Measurements from ENCODE around the gene SHTN1. TPM values are rescaled to one million over a fixed set of nuclear protein-coding genes. Genes with fewer than 3 reads are reported as not detected.

SHTN1 gene
- 29.7 and 36.5 TPM in 2 replicates for total RNA-seq
- 4.0 and 4.8 TPM in 2 replicates for polyA plus RNA-seq
- 8.1 and 8.6 TPM in 2 replicates for polyA plus RNA-seq (2011; cell fraction: cytosol; rRNA removed)
- polyA plus RNA-seq (2011; cell fraction: nucleus; rRNA removed), result 42.9 and 55.6 TPM in 2 replicates
- 21.6 and 23.8 TPM in 2 replicates for polyA plus RNA-seq (2012)
- polyA minus RNA-seq, result 4.6 and 9.7 TPM in 2 replicates
- polyA minus RNA-seq (2011; cell fraction: cytosol; rRNA and poly(A)+ RNA removed), result 6.1 TPM
- polyA minus RNA-seq (2011; cell fraction: nucleus; rRNA and poly(A)+ RNA removed), result 21.6 and 28.3 TPM in 2 replicates
- Bru-seq, nascent RNA, result percentile 71 among the genes with signal in this experiment
- percentile 73 among the genes with signal in this experiment for BruChase-seq, experiment 1, labeled RNA remaining after a 6-hour chase
- BruChase-seq, experiment 2, labeled RNA remaining after a 2-hour chase, result percentile 76 among the genes with signal in this experiment
- long read RNA-seq, full-length matches to known transcripts, result 14 of 25 reads
- long read RNA-seq, partial matches to known transcripts, result 1 of 25 reads
- long read RNA-seq, other reads (novel, unspliced or antisense), result 10 of 25 reads

- H4K20me1 ChIP-seq (replicated peaks; ENCODE audit: control insufficient read depth, extremely low read depth, insufficient read depth, low read length), result no peaks in the 10 kb centered on the region
- intact Hi-C loops (cut with micrococcal nuclease), result loop anchor here (1.0 to 10.0 kb wide), 4 partner anchors 117 to 370 kb away; partner anchors contain the start of genes ENO4 and PDZD8
- peak within 1 kb of the TSS; percentile 78 to 96 (median 82) for H3K4me3 ChIP-seq (replicated peaks in 1 of 3; ENCODE audit: insufficient read depth in 1 of 3, low read depth in 1 of 3, low read length in 3 of 3)
- no peaks in the 10 kb centered on the region for H3K36me3 ChIP-seq (ENCODE audit: control insufficient read depth in 2 of 2, extremely low read depth in 1 of 2, insufficient read depth in 2 of 2, low read length in 2 of 2)
- H3K27me3 ChIP-seq (ENCODE audit: control insufficient read depth in 2 of 2, insufficient read depth in 2 of 2, low read length in 2 of 2), result no peaks in the 10 kb centered on the region
- dilution Hi-C loops (cut with MboI; ENCODE audit: extremely low pct_ligation_motif_present, low sequenced_read_pairs), result no loop called here
- TF ChIP-seq MYC (IDR thresholded peaks at IDR 0.05; ENCODE audit: low read depth, low read length), result no peak
- no peak for TF ChIP-seq EZH2 (IDR thresholded peaks at IDR 0.05; ENCODE audit: borderline replicate concordance, low read depth, low read length, severe bottlenecking)
- peak; percentile 42 for TF ChIP-seq POLR2AphosphoS5 (IDR thresholded peaks at IDR 0.05; ENCODE audit: insufficient read depth, low read depth, low read length)
- no peak for TF ChIP-seq MAX (IDR thresholded peaks at IDR 0.05; ENCODE audit: insufficient read depth, insufficient read length)
- H2AFZ ChIP-seq (ENCODE audit: low read depth, low read length), result peak within 1 kb of the TSS; percentile 95
- peaks cover 13% of the 10 kb centered on the region for H3K4me1 ChIP-seq (ENCODE audit: control insufficient read depth, extremely low read depth, insufficient read depth, low read length)
- peak within 1 kb of the TSS; percentile 94 for H3K9ac ChIP-seq (replicated peaks; ENCODE audit: extremely low read depth, insufficient read depth, low read length)
- no peaks in the 10 kb centered on the region for H3K9me1 ChIP-seq (replicated peaks; ENCODE audit: control insufficient read depth, extremely low read depth, insufficient read depth, low read length)
- FAIRE-seq (peak; percentile 43), DNase-seq (ENCODE audit: low read depth, low spot score) (no peak)
- BruUV-seq (replicated peaks), result no TSS peak
- POLR2A ChIA-PET, result interaction anchor here (0.8 to 1.4 kb wide), 2 partner anchors 30 to 58 kb away, joined by 3 read pairs; no protein-coding TSS in a partner anchor
- H3K27ac ChIP-seq (ENCODE audit: insufficient read depth, low read depth, low read length), result peak within 1 kb of the TSS; percentile 77
- H3K9me3 ChIP-seq (replicated peaks; ENCODE audit: control insufficient read depth, insufficient read depth, low read length), result no peaks in the 10 kb centered on the region
- CTCF ChIA-PET, result interaction anchor here (0.9 to 2.3 kb wide), 9 partner anchors 9 to 170 kb away, joined by 3 to 14 read pairs (median 6); no protein-coding TSS in a partner anchor
- H3K4me2 ChIP-seq (ENCODE audit: insufficient read depth, low read length), result peak within 1 kb of the TSS; percentile 73
- peaks cover 39% of the 10 kb centered on the region for H3K79me2 ChIP-seq (ENCODE audit: control insufficient read depth, insufficient read depth, low read length)
Measured at GRCh38 chr10:117005026-117005526, at the start of gene SHTN1. TSS of gene SHTN1 (minus strand) at chr10:117005187. CDS start at chr10:117005079, 108 bp downstream.

GRCh38 chr10:117053482-117053881 lies 48.5 kb upstream of the SHTN1 start:
- Histone ChIP-seq H3K4me2 (ENCODE audit: insufficient read depth, low read length) (no peak overlapping the region), H3K9me1 (replicated peaks; ENCODE audit: control insufficient read depth, extremely low read depth, insufficient read depth, low read length) (no peaks in the 10 kb centered on the region), H3K4me3 (replicated peaks in 1 of 3; ENCODE audit: insufficient read depth in 1 of 3, low read depth in 1 of 3, low read length in 3 of 3) (no peak overlapping the region), H3K36me3 (ENCODE audit: control insufficient read depth in 2 of 2, extremely low read depth in 1 of 2, insufficient read depth in 2 of 2, low read length in 2 of 2) (no peaks in the 10 kb centered on the region), H3K27me3 (ENCODE audit: control insufficient read depth in 2 of 2, insufficient read depth in 2 of 2, low read length in 2 of 2) (peaks cover 0 to 1% of the 10 kb centered on the region in 2 experiments), H3K79me2 (ENCODE audit: control insufficient read depth, insufficient read depth, low read length) (no peaks in the 10 kb centered on the region), H3K4me1 (ENCODE audit: control insufficient read depth, extremely low read depth, insufficient read depth, low read length) (no peaks in the 10 kb centered on the region), H3K9me3 (replicated peaks; ENCODE audit: control insufficient read depth, insufficient read depth, low read length) (no peaks in the 10 kb centered on the region), H4K20me1 (replicated peaks; ENCODE audit: control insufficient read depth, extremely low read depth, insufficient read depth, low read length) (no peaks in the 10 kb centered on the region), H3K9ac (replicated peaks; ENCODE audit: extremely low read depth, insufficient read depth, low read length) (no peak overlapping the region), H3K27ac (ENCODE audit: insufficient read depth, low read depth, low read length) (no peak overlapping the region), H2AFZ (ENCODE audit: low read depth, low read length) (no peak overlapping the region)
- ChIA-PET POLR2A (no interaction called here), CTCF (no interaction called here)
- DNase-seq (ENCODE audit: low read depth, low spot score) (no peak), FAIRE-seq (peak; percentile 24)
- intact Hi-C loops (cut with micrococcal nuclease), result no loop called here
- dilution Hi-C loops (cut with MboI; ENCODE audit: extremely low pct_ligation_motif_present, low sequenced_read_pairs), result no loop called here
- no TSS peak for BruUV-seq (replicated peaks)
- TF ChIP-seq JUN (IDR thresholded peaks at IDR 0.05; ENCODE audit: borderline replicate concordance, insufficient read depth, insufficient read length, low read depth), result no peak
- TF ChIP-seq MYC (IDR thresholded peaks at IDR 0.05; ENCODE audit: low read depth, low read length), result no peak
- TF ChIP-seq EZH2 (IDR thresholded peaks at IDR 0.05; ENCODE audit: borderline replicate concordance, low read depth, low read length, severe bottlenecking), result no peak
- no peak for TF ChIP-seq MAX (IDR thresholded peaks at IDR 0.05; ENCODE audit: insufficient read depth, insufficient read length)
- TF ChIP-seq FOS (IDR thresholded peaks at IDR 0.05; ENCODE audit: borderline replicate concordance, insufficient read depth, low read length), result no peak
